Measurements from ENCODE around the gene HNRNPA2B1. TPM values are rescaled to one million over a fixed set of nuclear protein-coding genes. Genes with fewer than 3 reads are reported as not detected.

HNRNPA2B1 gene
- polyA plus RNA-seq, 2 of the 4 experiments (the other 2 are of a cell fraction) = 1,070 to 2,251 TPM

- H3K4me1 ChIP-seq = peaks cover 11% of the 10 kb centered on the region; the same call in 2 of the 3 replicates
- no peak for ATAC-seq
- H3K27ac ChIP-seq = no peak overlapping the region
- POLR2A ChIA-PET = interaction anchor here (0.6 to 1.2 kb wide), 3 partner anchors 9 to 29 kb away, joined by 3 to 4 read pairs (median 4); partner anchors contain the start of gene NFE2L3
- WGBS (ENCODE audit: missing lambda C conversion rate) = 85% methylated on average over 2 of the region's 2 CpGs
- TF ChIP-seq KDM1A (IDR thresholded peaks at IDR 0.05; ENCODE audit: low read depth) = no peak
- no peak for TF ChIP-seq RNF2 (IDR thresholded peaks at IDR 0.05; ENCODE audit: borderline replicate concordance, low read depth)
- TF ChIP-seq POLR2AphosphoS2 (conservative IDR thresholded peaks at IDR 0.05; ENCODE audit: low read length) = no peak
- TF ChIP-seq, protein P1, sequence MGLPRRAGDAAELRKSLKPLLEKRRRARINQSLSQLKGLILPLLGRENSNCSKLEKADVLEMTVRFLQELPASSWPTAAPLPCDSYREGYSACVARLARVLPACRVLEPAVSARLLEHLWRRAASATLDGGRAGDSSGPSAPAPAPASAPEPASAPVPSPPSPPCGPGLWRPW (IDR thresholded peaks at IDR 0.05) = no peak
- no peak for TF ChIP-seq RCOR1 (IDR thresholded peaks at IDR 0.05; ENCODE audit: low read depth, low read length)
- TF ChIP-seq ZC3H11A (IDR thresholded peaks at IDR 0.05) = no peak
- no peak for TF ChIP-seq JUN (IDR thresholded peaks at IDR 0.05)
- no peak for TF ChIP-seq BHLHE40 (IDR thresholded peaks at IDR 0.05; ENCODE audit: low read depth, low read length)
- H3K4me2 ChIP-seq = no peak overlapping the region
- H3K9me3 ChIP-seq = no peaks in the 10 kb centered on the region
- CTCF ChIA-PET = interaction anchor here (0.6 to 3.5 kb wide), 6 partner anchors 8 to 159 kb away, joined by 3 to 16 read pairs (median 4); no protein-coding TSS in a partner anchor
- no peak for DNase-seq (ENCODE audit: low read depth in 1 of 2, low spot score in 1 of 2)
- FAIRE-seq = no peak
- no peak overlapping the region for H3K4me3 ChIP-seq
Measured at GRCh38 chr7:26160896-26161295, 39.6 kb downstream of the HNRNPA2B1 start.

DNA sequence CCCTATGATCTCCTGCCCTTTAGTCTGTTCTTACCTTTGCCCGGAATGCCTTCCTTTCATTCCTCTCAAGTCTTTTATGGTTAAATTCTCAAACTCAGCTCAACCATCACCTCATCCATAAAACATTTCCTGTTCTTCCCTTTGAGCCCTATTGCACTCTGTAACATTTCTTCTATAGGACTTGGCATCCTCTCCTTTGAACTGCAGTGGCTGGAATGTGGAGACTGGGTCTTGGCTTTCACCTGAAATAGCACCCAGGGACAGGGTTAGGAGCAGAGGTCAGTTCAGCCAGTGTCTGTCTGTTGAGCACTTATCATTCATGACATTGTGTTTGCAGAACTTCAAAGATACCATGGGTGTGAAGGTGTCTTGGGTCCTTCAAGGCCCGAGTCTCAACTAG, 41.3 kb downstream of the HNRNPA2B1 start:
- no peak for FAIRE-seq
- H3K9me3 ChIP-seq = no peaks in the 10 kb centered on the region
- no peak overlapping the region for H3K4me2 ChIP-seq
- 78% methylated on average over 2 of the region's 2 CpGs for WGBS (ENCODE audit: missing lambda C conversion rate)
- DNase-seq (ENCODE audit: low read depth in 1 of 2, low spot score in 1 of 2) = no peak
- ChIA-PET CTCF (interaction anchor here (1.9 kb wide), 1 partner anchor 38 kb away, joined by 5 read pairs; no protein-coding TSS in a partner anchor), POLR2A (no interaction called here)
- TF ChIP-seq FOSL2 (IDR thresholded peaks at IDR 0.05) (no peak), FOSL2 (CRISPR knock-in tag; IDR thresholded peaks at IDR 0.05) (no peak), PHF8 (IDR thresholded peaks at IDR 0.05; ENCODE audit: borderline replicate concordance, low read depth) (no peak), GATA3 (IDR thresholded peaks at IDR 0.05; ENCODE audit: borderline replicate concordance) (no peak), ZNF302 (CRISPR knock-in tag; IDR thresholded peaks at IDR 0.05) (no peak), SREBF2 (IDR thresholded peaks at IDR 0.05) (no peak), JUN (IDR thresholded peaks at IDR 0.05) (no peak)
- TF ChIP-seq, protein P2, sequence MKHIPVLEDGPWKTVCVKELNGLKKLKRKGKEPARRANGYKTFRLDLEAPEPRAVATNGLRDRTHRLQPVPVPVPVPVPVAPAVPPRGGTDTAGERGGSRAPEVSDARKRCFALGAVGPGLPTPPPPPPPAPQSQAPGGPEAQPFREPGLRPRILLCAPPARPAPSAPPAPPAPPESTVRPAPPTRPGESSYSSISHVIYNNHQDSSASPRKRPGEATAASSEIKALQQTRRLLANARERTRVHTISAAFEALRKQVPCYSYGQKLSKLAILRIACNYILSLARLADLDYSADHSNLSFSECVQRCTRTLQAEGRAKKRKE (CRISPR knock-in tag; IDR thresholded peaks at IDR 0.05; ENCODE audit: low read depth) = no peak
- TF ChIP-seq, protein P3, sequence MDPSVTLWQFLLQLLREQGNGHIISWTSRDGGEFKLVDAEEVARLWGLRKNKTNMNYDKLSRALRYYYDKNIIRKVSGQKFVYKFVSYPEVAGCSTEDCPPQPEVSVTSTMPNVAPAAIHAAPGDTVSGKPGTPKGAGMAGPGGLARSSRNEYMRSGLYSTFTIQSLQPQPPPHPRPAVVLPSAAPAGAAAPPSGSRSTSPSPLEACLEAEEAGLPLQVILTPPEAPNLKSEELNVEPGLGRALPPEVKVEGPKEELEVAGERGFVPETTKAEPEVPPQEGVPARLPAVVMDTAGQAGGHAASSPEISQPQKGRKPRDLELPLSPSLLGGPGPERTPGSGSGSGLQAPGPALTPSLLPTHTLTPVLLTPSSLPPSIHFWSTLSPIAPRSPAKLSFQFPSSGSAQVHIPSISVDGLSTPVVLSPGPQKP (IDR thresholded peaks at IDR 0.05; ENCODE audit: low read depth, low read length) = no peak
- H3K27ac ChIP-seq = no peak overlapping the region
- no peak for ATAC-seq
- no peak overlapping the region for H3K4me3 ChIP-seq
- H3K4me1 ChIP-seq = peaks cover 19% of the 10 kb centered on the region; the same call in 2 of the 3 replicates

DNA sequence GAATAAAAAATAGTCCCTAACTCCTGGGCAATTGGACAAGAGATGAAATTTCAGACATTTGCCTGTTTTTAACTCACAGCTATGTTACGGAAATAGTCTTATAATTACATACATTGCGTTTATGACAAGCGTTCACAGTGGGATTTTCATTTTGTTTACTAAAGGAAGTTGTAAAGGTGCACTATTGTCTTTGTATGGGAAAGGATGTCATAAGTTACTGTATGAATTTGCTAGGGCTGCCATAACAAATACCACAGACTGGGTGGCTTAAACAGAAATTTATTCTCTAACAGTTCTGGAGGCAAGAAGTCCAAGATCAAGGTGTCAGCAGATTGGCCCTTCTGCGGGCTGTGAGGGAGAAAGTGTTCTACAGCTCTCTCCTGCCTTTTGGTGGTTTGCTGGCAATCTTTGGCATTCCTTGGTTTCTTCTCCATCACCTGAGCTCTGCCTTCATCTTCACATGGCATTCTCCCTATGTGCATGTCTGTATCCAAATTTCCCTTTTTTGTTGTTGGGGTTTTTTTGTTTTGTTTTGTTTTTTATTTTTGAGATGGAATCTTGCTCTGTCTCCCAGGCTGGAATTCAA, 42.9 kb downstream of the HNRNPA2B1 start:
- TF ChIP-seq BCL3 (IDR thresholded peaks at IDR 0.05) (no peak), MAZ (IDR thresholded peaks at IDR 0.05; ENCODE audit: borderline replicate concordance, low read depth, low read length) (no peak), RARB (CRISPR knock-in tag; IDR thresholded peaks at IDR 0.05) (no peak), HOXA7 (CRISPR knock-in tag; IDR thresholded peaks at IDR 0.05) (no peak), ZSCAN20 (CRISPR knock-in tag; IDR thresholded peaks at IDR 0.05) (no peak), NPAS2 (CRISPR knock-in tag; IDR thresholded peaks at IDR 0.05; ENCODE audit: borderline replicate concordance) (no peak), NFE2L2 (conservative IDR thresholded peaks at IDR 0.05; ENCODE audit: low read length) (no peak), USF2 (IDR thresholded peaks at IDR 0.05) (no peak), RCOR1 (IDR thresholded peaks at IDR 0.05; ENCODE audit: low read depth, low read length) (no peak), TP53 (CRISPR knock-in tag; IDR thresholded peaks at IDR 0.05) (no peak), RNF2 (IDR thresholded peaks at IDR 0.05; ENCODE audit: borderline replicate concordance, low read depth) (no peak), JUN (IDR thresholded peaks at IDR 0.05) (no peak), MAX (IDR thresholded peaks at IDR 0.05) (no peak), RFX5 (IDR thresholded peaks at IDR 0.05) (no peak), CHD2 (IDR thresholded peaks at IDR 0.05; ENCODE audit: low read length, partially characterized antibody) (no peak)
- peaks cover 24% of the 10 kb centered on the region; the same call in 2 of the 3 replicates for H3K4me1 ChIP-seq
- no peak overlapping the region for H3K27ac ChIP-seq
- POLR2A ChIA-PET = interaction anchor here (0.8 to 2.2 kb wide), 2 partner anchors 23 to 30 kb away, joined by 4 to 10 read pairs; no protein-coding TSS in a partner anchor
- no peak for DNase-seq (ENCODE audit: low read depth in 1 of 2, low spot score in 1 of 2)
- no peak overlapping the region for H3K4me3 ChIP-seq
- ATAC-seq = no peak
- CTCF ChIA-PET = interaction anchor here (0.8 to 3.7 kb wide), 8 partner anchors 9 to 79 kb away, joined by 3 to 14 read pairs (median 4); no protein-coding TSS in a partner anchor
- WGBS (ENCODE audit: missing lambda C conversion rate) = 86% methylated on average over 4 of the region's 4 CpGs
- H3K4me2 ChIP-seq = no peak overlapping the region
- no peak for FAIRE-seq
- H3K9me3 ChIP-seq = no peaks in the 10 kb centered on the region

Data from A549 (cell line).